NCI-H1092 treated with DMSO at 0.1 percent for 48 hours (cell line): Measurements from ENCODE around the gene SPECC1.
"Not testable (repeated sequence)": the region's sequence is repeated elsewhere in the genome, so short reads cannot be mapped to it uniquely, and the experiment has no call there.

ENCODE experiments used
- DNase-seq: peaks from one replicate; lab custom pipeline; 2025; lab: John Stamatoyannopoulos, UW

SPECC1 gene

DNA sequence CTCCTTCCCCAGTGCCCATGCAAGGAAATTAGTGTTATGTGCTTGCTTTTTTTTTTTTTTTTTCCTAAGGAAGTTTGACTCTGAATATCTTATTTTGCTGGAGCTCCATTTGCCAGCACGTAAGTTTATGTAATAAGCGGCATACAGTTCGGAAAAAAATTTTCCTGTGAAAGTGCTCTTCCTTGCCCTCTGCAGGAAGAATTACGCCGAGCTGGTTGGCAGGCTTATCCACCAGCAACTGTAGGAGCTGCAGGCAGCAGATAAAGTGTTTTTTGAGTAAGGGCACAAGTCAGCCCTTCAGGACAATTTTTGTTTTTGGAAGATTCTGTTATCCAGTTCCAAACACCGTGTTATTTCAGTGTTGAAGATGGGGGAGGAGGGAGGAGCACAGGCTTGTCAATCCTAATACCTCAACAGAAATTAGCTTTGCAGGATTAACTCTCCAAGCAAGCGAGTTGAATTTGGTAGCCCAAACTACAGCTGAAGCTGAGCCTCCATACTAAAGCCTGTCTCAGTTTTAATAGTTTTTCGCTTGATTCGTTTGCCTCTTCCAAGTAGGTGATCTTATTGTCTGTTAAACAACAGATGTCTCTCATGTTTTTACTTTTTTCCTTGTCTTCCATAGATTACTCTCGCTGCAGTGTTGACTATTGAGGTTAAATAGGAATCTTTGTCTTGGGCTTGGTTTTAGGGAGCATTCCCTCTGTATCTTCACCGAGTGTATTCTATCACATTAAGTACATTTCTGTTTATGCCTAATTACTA lies 1.1 kb downstream of the SPECC1 start:
- DNase-seq = peak; percentile 56

DNA sequence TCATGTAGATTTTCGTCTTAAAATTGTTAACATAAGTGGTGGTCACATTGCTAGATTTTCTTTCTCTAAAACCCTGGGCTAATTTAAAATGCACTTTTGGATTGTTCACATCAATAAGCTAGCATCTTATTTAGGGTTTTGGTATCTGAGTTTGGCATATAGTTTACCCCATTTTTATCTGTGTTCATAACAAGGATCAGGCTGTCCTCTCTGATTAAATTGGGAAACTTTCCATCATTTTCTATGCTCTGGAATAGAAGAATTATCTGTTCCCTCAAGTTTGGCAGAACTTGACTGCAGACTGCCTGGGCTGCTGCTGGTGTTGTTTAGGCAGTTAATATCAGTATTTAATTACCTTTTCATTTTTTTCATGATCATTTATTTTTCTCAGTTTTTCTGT lies 1.8 kb downstream of the SPECC1 start:
- DNase-seq = no peak

DNA sequence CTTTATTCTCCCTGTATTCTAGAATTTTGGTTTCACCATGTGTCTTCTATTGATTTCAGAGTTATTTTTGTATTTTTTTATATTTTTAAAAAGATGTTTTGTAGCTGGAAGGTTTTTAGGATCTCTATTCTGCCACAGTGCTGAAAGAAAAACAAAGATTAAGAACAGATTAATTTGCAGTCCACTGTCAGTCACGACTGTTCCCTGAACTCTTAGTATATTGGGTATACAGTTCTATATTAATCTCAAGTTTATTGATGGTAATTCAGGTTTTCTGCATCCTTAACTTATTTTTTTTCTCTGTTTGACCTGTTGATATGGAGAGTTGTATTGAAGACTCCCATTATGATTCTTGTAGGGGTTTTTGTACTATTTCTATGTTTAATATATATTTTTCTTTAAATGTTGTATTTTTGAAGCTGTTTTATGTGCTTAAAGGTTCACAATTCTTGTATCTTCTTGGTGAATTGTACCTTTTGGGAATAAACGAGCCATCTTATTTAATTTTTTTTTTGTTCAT lies 2.9 kb downstream of the SPECC1 start:
- no peak for DNase-seq

DNA sequence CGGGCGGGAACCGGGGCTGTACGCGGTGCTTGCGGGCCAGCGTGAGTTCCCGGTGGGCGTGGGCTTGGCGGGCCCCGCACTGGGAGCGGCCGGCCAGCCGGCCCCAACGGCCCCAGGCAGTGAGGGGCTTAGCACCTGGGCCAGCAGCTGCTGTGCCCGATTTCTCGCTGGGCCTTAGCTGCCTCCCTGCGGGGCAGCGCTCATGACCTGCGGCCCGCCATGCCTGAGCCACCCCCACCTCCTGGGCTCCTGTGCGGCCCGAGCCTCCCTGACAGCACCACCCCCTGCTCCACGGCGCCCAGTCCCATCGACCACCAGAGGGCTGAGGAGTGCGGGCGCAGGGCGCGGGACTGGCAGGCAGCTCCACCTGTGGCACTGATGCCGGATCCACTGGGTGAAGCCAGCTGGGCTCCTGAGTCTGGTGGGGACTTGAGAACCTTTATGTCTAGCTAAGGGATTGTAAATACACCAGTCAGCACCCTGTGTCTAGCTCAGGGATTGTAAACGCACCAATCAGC lies 7.4 kb downstream of the SPECC1 start:
- not testable (repeated sequence) for DNase-seq

DNA sequence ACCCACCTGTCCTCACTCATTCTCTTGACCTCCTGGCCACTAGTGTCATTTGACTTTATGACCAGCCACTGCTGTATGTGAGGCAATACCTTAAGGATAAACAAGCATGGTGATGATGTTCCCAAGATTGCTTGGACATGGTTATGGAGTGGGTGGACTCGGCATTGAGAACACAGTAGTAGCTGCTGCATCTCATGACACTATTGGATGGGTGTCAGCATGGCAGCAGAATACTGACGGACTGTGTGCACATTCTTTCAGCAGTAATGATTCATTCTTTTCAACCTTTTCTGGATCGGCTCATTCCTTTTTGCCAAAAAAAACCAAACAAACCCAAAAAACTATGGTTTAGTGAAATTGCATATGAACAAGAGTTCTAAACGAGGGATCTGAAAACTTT lies 13.5 kb downstream of the SPECC1 start:
- DNase-seq = no peak

DNA sequence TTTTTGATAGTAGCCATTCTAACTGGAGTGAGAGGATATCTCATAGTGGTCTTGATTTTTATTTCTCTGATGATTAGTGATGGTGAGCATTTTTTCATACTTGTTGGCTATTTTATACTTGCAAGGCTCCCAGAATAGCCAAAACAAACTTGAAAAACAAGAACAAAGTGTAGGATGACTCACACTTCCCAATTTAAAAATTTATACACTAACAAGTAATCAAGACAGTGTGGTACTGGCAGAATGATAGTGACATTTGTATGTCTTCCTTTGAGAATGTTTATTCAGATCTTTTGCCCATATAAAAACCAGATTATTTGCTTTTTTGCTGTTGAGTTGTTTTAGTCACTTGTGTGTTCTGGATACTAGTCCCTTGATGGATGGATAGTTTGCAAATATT lies 17.8 kb downstream of the SPECC1 start:
- DNase-seq = no peak

DNA sequence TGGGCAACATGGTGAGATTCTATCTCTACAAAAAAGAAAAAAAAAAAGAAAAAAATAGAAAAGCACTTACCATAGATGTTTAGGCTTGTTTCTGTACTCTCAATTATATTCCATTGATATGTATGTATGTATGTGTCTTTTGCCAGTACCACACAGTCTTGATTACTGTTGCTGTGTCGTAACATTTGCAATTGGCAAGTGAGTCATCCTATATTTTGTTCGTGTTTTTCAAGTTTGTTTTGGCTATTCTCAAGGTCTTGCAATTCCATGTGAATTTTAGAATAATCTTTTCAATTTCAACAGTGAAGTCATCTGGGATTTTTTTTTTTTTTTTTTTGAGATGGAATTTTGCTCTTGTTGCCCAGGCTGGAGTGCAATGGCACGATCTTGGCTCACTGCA lies 19.3 kb downstream of the SPECC1 start:
- no peak for DNase-seq

DNA sequence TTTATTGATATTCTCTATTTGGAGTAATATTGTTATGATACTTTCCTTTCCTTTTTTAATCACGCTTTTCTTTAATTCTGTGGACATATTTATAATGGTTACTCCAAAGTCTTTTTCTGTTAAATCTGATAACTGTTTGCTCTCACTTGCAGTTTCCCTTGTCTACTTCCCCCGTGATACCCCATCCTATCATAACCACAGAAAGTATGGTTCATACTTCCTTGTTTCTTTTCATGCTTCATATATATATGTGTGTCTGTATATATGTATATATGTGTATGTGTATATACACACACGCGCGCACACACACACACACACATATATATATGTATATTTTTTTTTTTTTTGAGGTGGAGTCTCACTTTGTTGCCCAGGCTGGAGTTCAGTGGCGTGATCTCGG lies 23.5 kb downstream of the SPECC1 start:
- no peak for DNase-seq

DNA sequence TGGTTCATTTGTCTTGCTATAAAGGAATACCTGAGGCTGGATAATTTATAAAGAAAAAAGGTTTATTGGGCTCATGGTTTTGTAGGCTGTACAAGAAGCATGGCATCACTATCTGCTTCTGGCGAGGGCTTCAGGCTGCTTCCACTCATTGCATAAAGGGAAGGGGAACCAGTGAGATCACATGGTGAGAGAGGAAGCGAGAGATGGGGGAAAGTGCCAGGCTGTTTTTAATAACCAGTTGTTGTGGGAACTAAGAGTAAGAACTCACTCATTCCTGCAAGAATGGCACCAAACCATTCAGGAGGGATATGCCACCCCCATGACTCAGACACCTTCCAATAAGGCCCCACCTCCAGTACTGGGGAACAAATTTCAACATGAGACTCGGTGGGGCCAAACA lies 24.3 kb downstream of the SPECC1 start:
- DNase-seq = no peak

DNA sequence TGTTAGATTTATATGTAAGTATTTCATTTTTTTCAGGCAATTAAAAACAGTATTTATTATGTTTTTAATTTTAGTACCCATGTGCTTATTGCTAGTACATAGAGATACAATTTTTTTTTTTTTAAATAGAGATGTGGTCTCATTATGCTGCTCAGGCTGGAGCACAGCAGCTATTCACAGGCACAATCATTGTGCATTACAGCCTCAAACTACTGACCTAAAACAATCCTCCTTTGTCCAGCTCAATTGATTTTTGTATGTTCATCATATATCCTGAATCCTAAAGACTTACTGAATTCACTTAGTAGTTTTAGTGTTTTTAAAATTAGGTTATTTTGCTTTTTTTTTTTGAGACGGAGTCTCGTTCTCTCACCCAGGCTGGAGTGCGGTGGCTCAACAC lies 26.3 kb downstream of the SPECC1 start:
- DNase-seq = no peak

DNA sequence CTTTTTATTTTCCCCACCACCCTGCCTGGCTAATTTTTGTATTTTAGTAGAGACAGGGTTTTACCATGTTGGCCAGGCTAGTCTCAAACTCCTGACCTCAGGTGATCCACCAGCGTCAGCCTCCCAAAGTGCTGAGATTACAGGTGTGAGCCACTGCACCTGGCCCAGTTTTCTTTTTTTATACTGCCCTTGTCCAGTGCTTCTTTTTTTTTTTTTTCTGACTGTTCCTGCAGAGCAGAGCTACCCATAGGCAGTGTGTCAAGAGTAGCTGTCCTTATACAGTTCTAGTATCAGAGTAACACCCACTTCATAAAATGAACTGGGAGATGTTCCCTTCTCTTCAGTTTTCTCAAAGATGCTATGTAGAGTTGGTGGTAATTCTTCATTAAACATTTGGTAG lies 28.1 kb downstream of the SPECC1 start:
- not testable (repeated sequence) for DNase-seq

DNA sequence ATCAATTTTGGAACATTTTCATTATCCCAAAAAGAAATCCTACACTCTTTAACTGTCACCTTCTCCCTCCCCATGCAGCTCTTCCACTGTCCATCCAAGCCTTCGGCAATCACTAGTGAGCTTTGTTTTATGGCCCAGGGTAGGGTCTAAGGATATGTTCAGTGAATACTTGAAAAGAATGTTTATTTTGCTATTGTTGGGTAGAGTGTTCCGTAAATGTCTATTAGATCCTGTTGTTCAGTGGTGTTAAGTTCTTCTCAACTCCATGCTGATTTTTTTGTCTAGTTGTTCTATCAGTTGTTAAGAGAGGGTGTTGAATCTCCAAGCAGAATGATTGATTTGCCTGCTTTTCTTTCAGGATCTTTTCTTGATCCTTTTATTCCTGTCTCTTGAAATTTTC lies 29.9 kb downstream of the SPECC1 start:
- no peak for DNase-seq

DNA sequence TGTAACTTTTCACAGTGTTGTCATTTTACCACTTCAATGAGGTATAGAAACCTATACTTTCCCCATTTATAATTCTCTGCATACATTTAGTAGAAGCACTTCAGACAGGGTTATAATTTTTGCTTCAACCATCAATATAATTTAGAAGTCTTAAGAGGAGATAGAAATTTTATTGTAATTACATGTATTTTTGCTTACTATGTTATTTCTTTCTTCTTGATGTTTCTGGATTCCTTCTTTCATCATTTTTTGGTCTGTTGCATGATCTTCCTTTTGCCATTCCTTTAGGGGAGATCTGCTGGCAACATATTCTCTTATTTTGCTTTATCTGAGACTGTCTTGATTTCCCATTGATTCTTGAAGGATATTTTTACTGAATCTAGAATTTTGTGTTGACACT lies 31.1 kb downstream of the SPECC1 start:
- DNase-seq = no peak

DNA sequence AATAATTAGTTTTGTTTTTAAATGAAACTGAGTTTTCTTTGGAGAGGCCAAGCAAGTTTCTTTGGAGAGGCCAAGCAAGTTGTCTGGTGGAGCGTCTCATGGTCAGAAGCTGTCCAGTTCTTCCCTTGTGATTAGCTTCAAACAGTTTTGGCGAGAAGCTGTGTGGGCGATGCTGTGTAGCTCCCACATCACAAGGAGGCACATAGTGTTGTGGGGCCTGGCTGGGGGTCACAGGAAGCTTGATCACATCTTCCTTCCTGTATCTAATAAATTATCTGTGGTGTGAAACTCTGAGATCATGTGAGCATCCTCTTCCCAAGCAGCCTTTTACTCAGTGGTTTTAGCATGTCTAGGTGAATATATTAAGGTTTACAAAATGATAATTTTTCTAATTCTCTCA lies 33.9 kb downstream of the SPECC1 start:
- DNase-seq = no peak

DNA sequence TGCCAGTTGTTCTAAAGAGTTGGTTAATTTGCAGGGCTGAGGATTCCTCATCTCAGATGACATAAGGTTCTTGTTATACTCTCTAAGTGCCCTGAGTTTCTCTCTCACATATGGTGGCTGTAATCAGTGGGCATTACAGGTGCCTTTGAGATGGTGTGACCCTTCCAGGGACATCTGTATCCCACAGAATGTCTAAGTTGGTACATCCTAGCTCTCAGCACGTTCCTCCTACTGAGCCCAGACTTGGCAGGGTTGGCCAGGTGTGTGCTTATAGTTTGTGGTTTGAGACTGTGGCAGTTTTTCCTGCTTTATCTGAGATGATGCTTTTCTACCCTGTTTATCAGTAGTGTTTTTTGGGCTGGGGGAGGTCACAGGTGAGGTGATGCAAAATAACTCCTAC lies 36.3 kb downstream of the SPECC1 start:
- no peak for DNase-seq

DNA sequence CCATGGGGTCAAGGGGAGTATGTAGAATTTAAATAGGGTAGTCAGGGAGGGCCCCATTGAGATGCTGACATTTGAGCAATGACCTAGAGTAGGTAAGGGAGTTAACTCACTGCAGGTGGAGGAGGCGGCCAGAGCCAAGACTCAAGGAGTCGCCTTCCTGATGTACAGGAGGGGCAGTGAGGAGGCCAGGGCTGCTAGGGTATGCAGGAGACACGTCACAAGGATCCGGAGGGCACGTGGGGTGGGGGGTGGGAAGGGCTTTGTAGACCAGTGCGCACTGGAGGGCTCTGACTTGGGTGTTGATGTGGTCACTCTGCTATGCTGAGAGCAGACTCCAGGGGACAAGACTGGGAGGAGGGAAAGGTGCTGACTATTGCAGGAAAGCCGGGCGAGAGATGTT lies 37.5 kb downstream of the SPECC1 start:
- DNase-seq = no peak

DNA sequence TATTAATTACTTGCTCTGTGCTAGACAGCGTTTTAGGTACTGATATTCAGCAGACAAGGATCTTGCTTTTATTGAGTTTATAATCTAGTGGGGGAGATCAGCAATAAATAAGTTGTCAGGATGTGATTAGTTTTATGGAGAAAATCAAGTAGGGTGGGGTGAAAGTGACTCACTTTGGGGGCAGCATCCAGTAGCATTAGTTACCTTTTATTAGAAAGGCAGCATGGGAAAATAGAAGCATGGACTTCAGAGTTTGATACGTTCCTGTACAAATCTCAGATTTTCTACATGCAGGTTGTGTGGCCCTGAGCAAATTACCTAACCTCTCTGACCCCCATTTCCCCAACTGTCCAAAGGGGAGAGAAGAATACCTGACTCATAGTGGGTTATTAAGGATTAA lies 42.5 kb downstream of the SPECC1 start:
- DNase-seq = no peak

DNA sequence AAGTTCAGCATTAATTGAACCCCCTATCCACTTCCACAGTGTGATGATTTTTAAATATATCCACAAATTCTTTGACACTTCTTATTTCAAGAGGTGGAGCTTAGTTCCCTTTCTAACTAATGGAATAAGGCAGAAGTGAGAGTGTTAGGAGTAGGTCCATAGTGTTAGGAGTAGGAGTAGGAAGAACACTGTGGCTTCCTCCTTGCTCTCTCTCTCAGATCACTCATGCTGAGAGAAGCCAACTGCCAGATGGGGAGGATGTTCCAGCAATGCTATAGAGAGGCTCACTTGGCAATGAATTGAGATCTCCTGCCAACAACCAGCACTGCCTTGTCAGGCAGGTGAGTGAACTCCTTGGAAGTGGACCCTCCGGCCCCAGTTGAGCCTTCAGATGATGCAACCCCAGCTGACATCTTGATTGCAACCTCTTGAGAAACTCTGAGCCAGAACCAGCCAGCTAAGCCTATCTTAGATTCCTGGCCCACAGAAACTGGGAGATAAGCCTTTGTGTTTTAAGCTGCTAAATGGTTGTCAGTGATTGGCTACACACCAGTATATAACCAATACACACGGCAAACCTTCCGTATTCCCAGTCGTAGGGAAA lies 44.3 kb downstream of the SPECC1 start:
- DNase-seq = no peak

DNA sequence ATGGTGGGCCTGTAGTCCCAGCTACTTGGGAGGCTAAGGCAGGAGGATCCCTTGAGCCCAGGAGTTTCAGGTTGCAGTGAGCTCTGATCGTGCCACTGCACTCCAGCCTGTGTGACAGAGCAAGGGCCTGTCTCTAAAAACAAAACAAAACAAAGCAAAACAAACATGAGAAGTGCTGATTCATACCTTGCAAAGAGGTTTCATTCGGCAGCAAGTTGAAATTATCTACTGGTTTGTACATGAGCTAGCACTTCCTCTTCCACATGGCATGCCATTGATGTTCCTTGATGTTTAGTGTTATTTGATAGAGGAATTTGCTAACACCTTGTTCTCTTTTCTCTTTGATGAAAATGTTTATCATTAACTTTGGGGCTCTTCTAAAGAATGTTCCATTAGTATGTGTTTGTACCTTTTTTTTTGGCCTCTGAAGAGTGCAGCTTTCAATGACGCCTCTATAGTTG lies 50.6 kb downstream of the SPECC1 start:
- DNase-seq = no peak

DNA sequence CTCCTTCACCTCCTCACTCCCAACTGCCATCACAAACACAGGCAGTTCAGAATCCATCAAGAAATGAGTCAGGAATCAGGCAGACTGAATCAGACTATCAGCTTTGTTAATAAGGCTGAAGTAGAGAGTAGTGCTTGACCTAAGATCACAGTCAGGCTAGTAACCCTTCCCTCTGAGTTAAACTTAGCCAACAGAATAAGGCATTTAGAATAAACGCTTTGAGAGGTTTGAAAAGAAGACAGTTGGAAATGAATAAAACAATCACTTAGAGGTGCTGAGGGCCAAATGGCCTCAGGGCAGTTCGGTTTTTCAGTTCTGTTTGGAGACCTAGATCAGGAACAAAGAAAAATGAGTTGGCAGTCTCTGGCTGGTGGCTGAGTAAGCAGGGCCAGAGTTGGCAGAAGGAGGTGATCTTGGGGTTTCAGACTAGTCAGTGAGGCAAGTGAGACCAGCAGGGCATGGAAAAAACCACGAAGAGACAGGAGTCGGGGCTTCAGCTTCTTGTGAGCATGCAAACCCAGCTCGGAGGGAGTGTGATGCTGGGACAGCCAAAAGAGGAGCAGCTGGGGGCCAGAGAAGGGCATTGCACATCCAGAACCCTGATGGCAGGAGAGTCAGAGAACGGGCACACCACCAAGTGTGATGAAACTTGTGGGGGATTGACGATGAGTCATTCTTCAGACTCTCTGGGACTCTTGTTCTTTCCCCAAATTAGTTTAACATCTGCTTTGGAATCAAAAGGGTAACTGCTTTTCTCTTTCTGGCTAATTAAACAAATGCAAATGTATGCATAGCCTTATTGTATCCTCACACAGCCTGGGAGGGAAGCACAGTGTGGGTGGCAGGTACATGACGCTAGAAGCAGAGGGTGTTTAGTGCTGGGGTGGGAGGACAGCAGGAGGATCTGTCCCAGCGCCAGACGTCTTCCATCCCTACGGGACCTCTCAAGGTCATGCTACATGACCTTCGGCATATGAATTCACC lies 54.8 kb downstream of the SPECC1 start:
- no peak for DNase-seq

DNA sequence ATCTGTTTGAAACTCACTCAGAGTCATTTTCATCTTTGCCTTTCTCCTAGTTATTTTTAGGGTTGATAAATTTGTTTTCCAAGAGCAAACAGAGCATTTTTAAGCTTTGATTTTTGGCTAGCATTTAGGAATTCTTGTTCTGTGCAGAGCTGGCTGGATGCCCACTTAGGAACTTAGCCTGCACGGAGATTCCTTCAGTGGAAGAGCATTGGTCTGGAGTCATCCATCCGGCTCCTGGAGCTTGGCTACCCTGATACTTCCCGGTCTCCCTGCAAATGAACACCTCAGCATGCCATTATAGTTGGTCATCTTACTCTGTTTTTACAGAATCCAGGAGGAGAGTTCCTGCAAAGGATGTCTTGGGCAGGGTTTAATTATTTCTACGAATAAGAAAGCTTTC lies 57.1 kb downstream of the SPECC1 start:
- DNase-seq = no peak

DNA sequence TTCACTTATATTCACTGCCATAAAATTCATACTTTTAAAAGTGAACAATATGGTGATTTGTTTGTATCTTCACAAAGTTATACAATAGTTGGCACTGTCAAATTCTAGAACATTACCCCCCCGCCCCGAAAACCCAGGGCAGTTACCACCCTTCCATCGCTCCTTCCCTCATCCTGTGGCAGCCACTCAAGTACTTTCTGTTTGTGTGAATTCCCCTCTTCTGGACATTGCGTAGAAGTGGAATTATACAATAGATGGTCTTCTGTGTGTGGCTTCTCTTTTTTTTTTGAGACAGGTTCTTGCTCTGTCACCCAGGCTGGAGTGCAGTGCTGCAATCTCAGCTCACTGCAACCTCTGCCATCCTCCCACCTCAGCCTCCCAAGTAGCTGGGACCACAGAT lies 58.6 kb downstream of the SPECC1 start:
- DNase-seq = no peak
